HG03521 (cell line): ENCODE data around the gene ROGDI.

Experiments used
- ATAC-seq: cut with Tn5 transposase; IDR thresholded peaks from one replicate; pipeline ENCODE4 v1.9.1; 2021; ENCODE audit warnings: mild to moderate bottlenecking, moderate library complexity; ENCODE audit not compliant: unreplicated experiment

Gene ROGDI

DNA sequence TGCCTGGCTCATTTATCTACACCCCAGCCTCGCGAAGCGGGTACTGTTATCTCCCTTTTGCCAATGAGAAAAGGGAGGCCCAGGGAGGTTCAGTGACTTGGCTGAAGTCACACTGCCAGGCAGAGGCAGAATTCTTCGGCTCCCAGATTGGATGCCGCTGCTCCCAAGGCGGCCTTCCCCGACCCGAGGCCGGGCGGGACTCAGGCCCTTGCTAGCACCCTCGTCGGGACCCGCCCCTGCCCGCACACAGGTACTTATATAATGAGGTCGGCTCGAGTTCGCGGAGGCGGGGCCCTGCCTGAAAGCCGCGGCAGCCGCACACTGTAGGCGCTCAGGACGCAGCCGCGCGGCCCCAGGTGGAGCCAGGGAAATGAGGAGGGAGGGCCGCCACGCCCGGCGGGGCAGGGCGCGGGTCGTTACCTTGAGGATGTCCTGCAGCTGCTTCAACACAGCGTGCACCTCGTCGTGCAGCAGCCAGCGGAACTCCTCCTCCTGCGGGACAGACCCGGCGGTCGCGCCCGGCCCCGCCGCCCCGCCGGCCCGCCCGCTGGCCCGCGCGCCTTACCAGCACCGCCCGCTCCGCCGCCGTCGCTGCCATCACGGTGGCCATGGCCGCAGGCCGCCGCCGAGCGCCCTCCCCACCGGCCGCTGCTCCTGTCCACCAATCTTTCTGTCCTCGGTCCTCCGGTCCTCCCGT lies at the start of gene ROGDI:
Gene ROGDI (minus strand): TSS at position 672 of the 697 bp plus-strand sequence. CDS start 62 bp downstream, at position 610.
- ATAC-seq: peak; percentile 37

- ATAC-seq: no peak
Measured at GRCh38 chr16:4850211-4850610, 47.8 kb upstream of the ROGDI start.

DNA sequence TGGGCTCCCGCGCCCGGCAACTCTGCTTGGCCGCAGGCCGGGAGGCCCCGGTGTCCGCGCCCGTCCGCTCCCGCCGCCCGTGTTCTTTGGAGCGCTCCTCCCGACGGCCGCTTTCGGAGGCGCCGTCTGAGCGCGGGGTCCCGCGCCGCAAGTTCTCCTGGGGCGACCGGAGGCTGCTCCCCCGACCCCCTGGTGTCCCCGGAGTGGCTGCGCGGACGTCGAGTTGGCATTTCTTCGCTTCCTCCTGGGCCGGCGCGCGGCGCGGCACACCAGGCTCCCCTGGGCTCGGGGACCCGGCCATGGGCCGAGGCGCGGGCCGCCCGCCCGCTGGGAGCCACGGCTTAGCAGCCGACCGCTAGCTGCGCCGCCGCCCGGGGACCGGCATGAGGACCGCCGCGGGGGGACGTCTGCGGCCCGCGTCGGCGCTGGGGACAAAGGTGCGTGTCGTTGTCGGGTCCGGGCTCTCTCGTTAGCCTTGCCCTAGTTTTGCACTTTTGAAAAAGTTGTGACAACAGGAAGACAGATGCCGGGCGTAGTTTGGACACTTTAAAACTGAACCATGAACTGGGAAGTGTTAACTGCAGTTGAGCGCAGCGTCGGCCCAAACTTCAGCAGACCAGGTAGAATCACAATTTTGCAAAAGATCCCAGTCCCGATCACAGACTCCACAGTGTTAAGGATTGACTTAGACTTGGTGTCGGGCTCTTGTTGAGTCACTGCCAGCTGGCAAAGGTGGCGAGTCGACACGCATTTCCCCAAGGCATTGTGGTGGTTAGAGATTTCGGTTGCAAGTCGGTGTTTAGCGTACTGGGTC lies 45.5 kb upstream of the ROGDI start:
- peak; percentile 21 for ATAC-seq

DNA sequence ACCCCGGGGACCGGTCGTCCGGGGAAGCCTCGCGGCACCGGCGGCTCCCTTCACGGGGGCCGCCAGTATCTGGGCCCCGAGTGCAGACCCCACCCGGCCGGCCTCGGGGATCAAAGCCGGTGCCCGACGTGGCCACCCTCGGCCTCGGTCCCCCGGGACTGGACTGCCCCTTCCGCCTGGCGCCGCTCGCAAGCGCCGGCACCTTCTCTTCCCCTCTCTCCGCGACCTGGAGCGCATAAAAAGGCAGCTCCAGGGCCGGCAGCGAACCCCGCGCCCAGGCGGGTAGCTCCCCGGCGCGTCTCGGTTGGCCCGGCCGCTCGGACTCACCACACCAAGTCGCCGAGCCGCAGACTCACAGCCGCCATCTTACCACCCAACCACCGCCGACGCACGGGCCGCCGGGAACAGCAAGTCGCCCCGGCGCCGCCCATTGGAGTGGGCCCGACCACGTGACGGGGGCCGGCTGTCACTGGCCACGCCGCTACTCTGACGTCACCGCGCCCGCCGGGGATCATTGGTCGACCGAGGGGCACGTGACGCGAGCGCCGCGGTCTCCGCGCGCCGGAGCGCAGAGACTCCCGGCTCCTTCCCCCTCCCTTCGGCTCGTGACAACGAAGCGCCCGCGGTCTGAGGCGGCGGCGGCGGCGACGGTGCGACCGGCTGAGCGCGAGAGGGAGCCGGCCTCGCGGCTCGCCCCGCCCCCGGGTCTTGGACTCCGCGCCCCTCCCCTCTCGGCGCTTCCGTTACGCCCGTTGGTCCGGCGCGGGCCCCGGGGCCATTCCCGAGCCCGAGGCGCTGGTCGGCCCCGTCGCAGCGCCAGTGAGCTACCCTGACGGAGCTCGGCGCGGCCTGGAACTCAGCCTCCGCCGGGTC lies 44.7 kb upstream of the ROGDI start, which contains the start of the genes GLYR1 and UBN1:
Gene GLYR1 (minus strand): TSS at position 388 of the 873 bp plus-strand sequence. CDS start 23 bp downstream, at position 365.
Gene UBN1 (plus strand): TSS at position 581 of the 873 bp plus-strand sequence. CDS start 5,437 bp downstream, outside the sequence.
- peak; percentile 84 for ATAC-seq

DNA sequence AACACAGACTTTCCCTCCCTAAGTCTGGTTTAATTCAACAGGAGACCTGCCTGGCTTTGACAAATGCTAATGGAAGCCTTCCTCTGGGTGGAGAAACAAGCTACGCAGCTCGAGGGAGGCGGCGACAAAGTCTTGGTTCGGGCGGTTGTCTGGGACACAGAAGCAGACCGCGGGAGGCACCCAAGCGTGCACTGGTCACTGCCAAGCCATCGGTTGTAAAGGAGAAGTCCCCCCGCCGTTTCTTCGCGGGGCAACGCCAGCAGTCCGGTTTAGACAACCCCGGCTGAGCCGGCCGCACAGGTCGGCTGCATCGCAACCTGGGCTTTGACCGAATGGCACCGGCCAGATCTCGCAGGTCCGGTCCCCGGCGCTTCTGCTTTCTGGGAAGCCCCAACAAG lies 44.1 kb upstream of the ROGDI start:
- ATAC-seq: peak; percentile 8

- ATAC-seq: no peak
Measured at GRCh38 chr16:4840984-4841383, 38.6 kb upstream of the ROGDI start.

DNA sequence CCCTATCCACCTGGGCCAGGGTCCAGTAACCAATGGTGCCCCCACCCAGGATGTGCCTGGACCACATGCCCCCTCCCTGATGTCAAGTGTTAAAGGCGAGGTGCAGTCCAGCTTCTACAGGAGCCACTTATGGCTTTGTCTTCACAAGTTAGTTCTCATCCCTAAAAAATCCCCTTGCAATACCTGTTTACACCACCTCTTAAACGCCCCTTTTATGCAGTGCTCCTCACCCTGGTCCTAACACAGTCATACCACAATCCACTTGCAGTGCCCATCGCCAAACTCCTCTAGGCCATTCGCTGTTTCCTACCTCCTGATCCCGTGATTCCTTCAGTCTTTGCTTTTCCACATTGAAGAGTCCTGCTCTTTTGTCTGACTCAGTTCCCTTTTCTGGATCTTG lies 37.5 kb upstream of the ROGDI start:
- ATAC-seq: no peak

DNA sequence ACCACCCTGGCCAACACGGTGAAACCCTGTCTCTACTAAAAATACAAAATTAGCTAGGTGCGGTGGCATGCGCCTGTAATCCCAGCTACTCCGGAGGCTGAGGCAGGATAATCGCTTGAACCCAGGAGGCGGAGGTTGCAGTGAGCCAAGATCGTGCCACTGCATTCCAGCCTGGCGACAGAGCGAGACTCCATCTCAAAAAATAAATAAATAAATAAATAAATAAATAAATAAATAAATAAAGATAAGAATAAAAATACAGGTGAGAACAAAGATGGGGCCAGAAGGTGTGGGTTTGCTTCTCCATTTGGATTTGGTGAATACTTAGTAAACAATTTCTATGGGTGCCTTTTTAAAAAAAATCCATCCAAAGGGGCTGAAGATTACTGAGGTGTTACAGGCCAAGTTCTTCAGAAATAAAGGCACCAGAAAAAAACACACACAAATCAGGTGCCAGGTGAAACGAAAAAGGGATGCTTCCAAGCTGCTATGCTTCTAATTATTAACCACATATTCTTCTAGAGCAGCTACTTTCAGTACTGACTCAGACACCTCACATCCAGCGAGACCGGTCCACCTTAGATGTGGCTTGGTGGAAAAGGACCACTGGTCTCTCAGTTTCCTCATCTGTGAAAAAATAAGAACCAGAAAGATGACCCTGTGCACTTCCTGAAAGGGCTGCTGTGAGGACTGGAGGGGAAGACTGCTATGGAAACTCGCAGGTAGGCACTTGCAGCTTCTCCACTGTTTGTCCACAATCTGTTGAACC lies 35.5 kb upstream of the ROGDI start:
- no peak for ATAC-seq

- no peak for ATAC-seq
Measured at GRCh38 chr16:4836727-4837126, 34.3 kb upstream of the ROGDI start.

- no peak for ATAC-seq
Measured at GRCh38 chr16:4833584-4833983, 31.2 kb upstream of the ROGDI start.

- no peak for ATAC-seq
Measured at GRCh38 chr16:4832698-4833343, 30.4 kb upstream of the ROGDI start.

DNA sequence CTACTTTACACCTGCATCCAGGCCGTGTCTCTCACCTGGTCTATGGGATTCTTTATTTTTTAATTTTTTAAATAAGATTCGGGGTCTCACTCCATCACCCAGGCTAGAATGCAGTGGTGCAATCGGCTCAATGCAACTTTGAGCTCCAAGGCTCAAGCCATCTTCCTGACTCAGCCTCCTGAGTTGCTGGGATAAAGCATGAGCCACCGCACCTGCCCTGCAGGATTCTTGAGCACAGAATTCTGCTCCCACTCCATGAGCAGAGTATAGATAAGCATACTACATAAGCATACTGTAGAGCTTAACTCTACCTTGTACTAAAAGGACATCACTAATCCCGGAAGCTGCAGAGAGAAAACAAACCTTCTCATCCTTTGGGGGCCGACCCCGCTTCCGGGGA lies 29.2 kb upstream of the ROGDI start:
- ATAC-seq: no peak

GRCh38 chr16:4830408-4830807 lies 28.0 kb upstream of the ROGDI start:
- ATAC-seq: no peak

DNA sequence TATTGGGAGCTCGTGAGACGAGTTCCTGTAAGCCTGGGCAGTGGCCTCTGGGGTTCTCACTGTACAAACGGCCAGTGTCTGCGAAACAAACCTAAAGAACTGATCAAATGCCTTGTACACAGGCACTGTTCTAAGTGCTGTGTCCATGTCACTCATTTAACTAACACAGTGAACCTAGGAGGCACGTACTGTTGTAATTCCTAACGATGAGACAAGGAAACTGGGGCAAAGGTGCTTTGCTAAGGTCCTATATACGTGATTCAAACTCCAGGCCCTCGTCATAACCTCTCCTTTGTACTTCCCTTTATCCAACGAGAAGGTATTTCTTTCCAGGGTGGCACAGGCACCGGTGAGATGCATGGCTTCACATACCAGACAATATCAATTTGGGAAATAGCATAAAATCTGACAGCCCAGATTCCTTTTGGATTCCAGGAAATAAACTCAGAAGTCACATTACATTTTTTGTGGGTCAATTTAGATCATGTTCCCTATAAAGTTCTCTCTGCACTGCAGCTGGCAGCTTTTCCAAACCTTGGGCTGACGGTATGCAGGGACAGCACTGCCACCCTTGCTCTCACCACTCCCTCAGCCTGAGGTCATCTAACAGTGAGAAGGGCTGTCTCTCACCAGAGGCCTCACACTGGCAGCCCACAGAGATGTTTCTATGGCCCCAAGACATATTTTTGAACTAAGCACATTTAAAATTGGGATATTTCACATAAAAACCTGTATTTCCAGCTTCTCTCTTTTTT lies 26.3 kb upstream of the ROGDI start:
- no peak for ATAC-seq

DNA sequence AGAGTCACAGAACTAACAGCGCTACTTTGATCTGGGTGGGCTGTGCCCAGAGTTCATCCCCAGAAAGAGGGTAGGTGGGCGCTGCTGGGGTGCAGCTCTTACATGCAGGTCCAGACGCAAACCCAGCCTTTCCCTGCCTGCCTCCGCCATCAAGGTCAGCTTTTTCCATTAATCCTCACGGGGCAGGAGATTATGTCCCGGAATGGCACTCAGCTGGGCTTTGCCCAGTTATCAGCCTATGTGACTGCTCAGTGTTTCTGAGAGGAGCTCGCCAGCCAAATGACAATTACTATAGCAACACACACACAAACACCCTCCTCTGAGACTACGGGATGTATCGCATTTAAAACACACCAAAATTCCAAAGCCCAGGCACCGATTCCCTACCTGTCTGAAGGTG lies 24.5 kb upstream of the ROGDI start:
- no peak for ATAC-seq

DNA sequence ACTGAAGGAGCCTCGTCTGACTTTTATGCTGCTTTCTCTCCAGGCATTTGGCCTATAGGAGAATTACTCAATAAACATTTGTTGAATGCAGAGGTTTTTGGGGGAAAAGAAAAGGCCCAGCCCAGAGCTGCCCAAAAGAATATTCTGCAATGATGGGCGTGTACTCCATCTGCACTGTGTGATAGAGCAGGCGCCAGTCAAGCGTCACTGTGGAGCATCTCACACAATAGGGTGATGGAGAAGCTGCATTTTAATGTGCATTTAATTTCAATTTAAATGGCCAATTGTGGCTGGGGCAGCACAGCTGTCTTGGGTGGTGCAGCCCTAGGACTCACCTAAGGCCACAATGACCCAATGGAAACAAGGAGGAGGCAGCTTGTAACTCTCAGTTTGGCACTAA lies 24.1 kb upstream of the ROGDI start:
- ATAC-seq: no peak

- ATAC-seq: no peak
Measured at GRCh38 chr16:4825196-4825595, 22.8 kb upstream of the ROGDI start.

GRCh38 chr16:4820652-4821051 lies 18.2 kb upstream of the ROGDI start:
- no peak for ATAC-seq

DNA sequence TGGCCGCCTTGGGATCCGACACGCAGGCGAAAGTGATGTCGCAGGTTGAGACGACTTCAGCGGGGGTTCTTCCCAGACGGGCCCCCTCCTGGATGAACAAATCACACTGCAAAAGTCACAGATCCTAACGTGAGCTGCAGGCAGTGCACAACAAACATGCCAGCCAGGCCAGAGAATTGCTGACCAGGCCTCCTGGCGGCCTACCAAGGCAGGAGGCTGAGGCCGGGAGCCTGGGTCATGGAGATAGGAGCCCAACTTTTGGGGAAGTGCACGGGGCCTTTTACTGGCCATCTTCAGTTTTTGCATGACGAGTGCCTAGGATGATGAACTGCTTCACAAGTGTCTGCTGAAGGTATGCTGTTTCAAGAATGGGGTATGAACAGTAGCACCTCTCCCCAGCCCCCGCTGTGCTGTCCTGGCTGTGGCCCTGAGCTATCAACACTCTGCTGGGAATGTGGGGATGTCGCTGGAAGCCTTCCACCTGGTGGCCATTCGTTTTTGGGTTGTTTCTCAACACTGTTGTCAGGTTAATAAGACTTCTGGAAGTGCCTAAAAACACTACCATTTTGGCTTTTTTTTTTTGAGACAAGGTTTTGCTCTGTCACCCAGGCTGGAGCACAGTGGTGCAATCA lies 12.2 kb upstream of the ROGDI start:
- no peak for ATAC-seq
